ENCODE results near the gene ARID2. TPM values are rescaled to one million over a fixed set of nuclear protein-coding genes. Genes with fewer than 3 reads are reported as not detected.

The ARID2 gene
- total RNA-seq, 2 donors from 2014 or later: 30.5 to 36.2 TPM

DNA sequence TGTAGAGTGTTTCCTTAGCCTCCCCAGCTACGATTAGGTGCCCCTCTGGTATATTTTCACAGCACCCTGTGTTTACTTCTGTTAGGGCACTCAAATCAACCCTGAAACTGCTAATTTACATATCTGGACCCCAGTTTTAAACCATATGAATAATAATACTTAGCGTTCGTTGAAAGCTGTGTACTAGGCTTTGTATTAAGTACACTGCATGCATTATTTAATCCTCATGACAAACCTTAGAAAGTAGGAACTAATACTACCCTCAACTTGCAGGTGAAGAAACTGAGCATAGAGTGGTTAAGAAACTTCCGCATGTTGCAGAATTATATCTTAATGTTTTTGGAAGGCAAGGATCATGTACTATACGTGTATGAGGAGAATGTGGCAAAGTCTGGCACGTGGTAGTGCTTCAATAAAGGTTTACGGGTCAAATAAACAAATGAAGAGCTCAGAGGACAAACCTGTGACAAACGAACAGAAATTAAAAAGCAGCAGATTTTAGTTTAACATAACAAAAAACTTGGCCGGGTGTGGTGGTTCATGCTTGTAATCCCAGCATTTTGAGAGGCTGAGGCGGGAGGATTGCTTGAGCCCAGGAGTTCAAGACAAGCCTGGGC, 22.2 kb upstream of the ARID2 start:
- no peak overlapping the region for H3K27ac ChIP-seq
- DNase-seq (ENCODE audit: low spot score) (no peak), ATAC-seq (ENCODE audit: insufficient number of reproducible peaks, low FRiP score, low read depth) (no peak)
- no peaks in the 10 kb centered on the region for H3K36me3 ChIP-seq
- no peaks in the 10 kb centered on the region for H3K4me1 ChIP-seq (ENCODE audit: control insufficient read depth in 1 of 2, low read depth in 2 of 2)
- TF ChIP-seq, protein P1, sequence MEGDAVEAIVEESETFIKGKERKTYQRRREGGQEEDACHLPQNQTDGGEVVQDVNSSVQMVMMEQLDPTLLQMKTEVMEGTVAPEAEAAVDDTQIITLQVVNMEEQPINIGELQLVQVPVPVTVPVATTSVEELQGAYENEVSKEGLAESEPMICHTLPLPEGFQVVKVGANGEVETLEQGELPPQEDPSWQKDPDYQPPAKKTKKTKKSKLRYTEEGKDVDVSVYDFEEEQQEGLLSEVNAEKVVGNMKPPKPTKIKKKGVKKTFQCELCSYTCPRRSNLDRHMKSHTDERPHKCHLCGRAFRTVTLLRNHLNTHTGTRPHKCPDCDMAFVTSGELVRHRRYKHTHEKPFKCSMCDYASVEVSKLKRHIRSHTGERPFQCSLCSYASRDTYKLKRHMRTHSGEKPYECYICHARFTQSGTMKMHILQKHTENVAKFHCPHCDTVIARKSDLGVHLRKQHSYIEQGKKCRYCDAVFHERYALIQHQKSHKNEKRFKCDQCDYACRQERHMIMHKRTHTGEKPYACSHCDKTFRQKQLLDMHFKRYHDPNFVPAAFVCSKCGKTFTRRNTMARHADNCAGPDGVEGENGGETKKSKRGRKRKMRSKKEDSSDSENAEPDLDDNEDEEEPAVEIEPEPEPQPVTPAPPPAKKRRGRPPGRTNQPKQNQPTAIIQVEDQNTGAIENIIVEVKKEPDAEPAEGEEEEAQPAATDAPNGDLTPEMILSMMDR (IDR thresholded peaks at IDR 0.05): no peak
- no peaks in the 10 kb centered on the region for H3K9me3 ChIP-seq
- H3K27me3 ChIP-seq (replicated peaks; ENCODE audit: insufficient read depth): no peaks in the 10 kb centered on the region
- no peak overlapping the region for H3K4me3 ChIP-seq

DNA sequence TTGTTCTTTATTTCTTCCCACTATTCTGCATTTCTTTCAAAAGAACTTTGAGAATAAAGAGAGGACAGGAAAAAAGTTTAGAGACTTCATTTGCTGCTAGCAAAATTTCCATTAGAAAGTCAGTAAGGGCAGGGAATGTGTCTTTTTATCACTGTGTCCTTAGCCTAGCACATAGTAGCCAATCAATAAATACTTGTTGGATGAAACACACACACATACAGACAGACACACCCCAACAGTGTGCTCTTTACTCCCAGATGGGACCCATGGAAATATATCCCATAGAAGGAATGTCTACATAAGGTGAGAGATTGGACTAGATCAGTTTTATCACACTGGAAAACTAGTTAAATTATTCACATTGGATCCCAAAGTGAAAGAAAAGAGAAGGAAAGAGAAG, 21.1 kb upstream of the ARID2 start:
- Histone ChIP-seq H3K4me3 (no peak overlapping the region), H3K36me3 (no peaks in the 10 kb centered on the region), H3K4me1 (ENCODE audit: control insufficient read depth in 1 of 2, low read depth in 2 of 2) (no peaks in the 10 kb centered on the region), H3K27me3 (replicated peaks; ENCODE audit: insufficient read depth) (no peaks in the 10 kb centered on the region), H3K27ac (no peak overlapping the region), H3K9me3 (no peaks in the 10 kb centered on the region)
- TF ChIP-seq, protein P1 (IDR thresholded peaks at IDR 0.05): no peak
- ATAC-seq (ENCODE audit: insufficient number of reproducible peaks, low FRiP score, low read depth) (no peak), DNase-seq (ENCODE audit: low spot score) (no peak)

DNA sequence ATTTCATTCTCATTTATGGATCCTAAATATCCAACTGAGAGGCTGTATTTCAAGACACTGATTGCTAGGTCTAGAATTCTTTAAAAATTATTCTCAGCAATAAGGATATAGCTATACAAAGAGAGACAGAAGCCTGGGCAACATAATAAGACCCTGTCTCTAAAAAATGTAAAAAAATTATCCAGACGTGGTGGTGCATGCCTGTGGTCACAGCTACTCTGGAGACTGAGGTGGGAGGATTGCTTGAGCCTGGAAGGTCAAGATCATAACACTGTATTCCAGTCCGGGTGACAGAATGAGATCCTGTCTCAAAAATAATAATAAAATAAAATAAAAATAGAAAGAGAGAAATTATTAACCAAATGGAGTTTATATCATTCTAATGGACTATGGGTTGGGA, 20.6 kb upstream of the ARID2 start:
- no peaks in the 10 kb centered on the region for H3K27me3 ChIP-seq (replicated peaks; ENCODE audit: insufficient read depth)
- no peak for DNase-seq (ENCODE audit: low spot score)
- no peaks in the 10 kb centered on the region for H3K4me1 ChIP-seq (ENCODE audit: control insufficient read depth in 1 of 2, low read depth in 2 of 2)
- no peaks in the 10 kb centered on the region for H3K36me3 ChIP-seq
- no peak overlapping the region for H3K4me3 ChIP-seq
- no peaks in the 10 kb centered on the region for H3K9me3 ChIP-seq
- H3K27ac ChIP-seq: no peak overlapping the region
- TF ChIP-seq, protein P1 (IDR thresholded peaks at IDR 0.05): no peak
- no peak for ATAC-seq (ENCODE audit: insufficient number of reproducible peaks, low FRiP score, low read depth)

DNA sequence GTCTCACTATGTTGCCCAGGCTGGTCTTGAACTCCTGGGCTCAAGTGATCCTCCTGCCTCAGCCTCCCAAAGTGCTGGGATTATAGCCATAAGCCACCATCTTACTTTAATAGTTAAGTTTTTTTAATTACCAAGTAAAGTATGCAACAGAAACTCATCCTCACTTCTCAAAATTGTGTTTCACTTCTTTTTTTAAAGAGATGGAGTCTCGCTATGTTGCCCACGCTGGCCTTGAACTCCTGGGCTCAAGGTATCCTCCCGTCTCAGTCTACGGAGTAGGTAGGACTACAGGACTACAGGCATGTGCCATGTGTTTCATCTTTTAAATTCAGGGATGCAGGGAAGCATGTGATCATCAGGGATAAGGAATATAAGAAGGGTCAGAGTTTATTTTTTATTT, 17.2 kb upstream of the ARID2 start:
- Histone ChIP-seq H3K9me3 (no peaks in the 10 kb centered on the region), H3K27ac (no peak overlapping the region), H3K4me3 (no peak overlapping the region), H3K36me3 (no peaks in the 10 kb centered on the region), H3K27me3 (replicated peaks; ENCODE audit: insufficient read depth) (no peaks in the 10 kb centered on the region), H3K4me1 (ENCODE audit: control insufficient read depth in 1 of 2, low read depth in 2 of 2) (peaks cover 0 to 1% of the 10 kb centered on the region in 2 donors)
- ATAC-seq (ENCODE audit: insufficient number of reproducible peaks, low FRiP score, low read depth): no peak
- TF ChIP-seq, protein P1 (IDR thresholded peaks at IDR 0.05): no peak
- DNase-seq (ENCODE audit: low spot score): no peak

DNA sequence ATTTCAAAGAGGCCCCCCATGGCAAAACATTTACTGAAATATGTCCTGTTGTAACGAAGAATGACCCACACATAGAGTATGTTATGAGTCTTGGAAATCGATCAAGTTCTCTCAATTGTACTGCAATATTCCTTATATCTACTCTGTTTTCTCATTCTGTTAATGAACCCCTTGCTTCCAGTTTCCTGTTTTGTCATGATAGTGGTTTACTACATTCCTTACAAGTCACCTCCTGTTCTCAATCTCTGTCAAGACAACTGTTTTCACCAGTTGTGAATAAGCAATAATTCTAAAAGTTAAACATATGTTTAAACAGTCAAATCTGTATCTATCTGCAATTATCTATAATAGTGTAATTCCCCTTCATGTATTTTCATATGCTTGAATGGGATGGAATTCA, 16.4 kb upstream of the ARID2 start:
- H3K9me3 ChIP-seq: no peaks in the 10 kb centered on the region
- no peak for ATAC-seq (ENCODE audit: insufficient number of reproducible peaks, low FRiP score, low read depth)
- H3K27ac ChIP-seq: no peak overlapping the region
- TF ChIP-seq, protein P1 (IDR thresholded peaks at IDR 0.05): no peak
- no peaks in the 10 kb centered on the region for H3K36me3 ChIP-seq
- H3K4me3 ChIP-seq: no peak overlapping the region
- peaks cover 2 to 5% of the 10 kb centered on the region in 2 donors for H3K4me1 ChIP-seq (ENCODE audit: control insufficient read depth in 1 of 2, low read depth in 2 of 2)
- H3K27me3 ChIP-seq (replicated peaks; ENCODE audit: insufficient read depth): no peaks in the 10 kb centered on the region
- no peak for DNase-seq (ENCODE audit: low spot score)
